Type B pancreatic cell (in vitro differentiated cells): Measurements from ENCODE around the gene PCDH11Y. TPM values are rescaled to one million over a fixed set of nuclear protein-coding genes. Genes with fewer than 3 reads are reported as not detected.
"Not testable (repeated sequence)": the region's sequence is repeated elsewhere in the genome, so short reads cannot be mapped to it uniquely, and the experiment has no call there.

Experiments used
- DNase-seq: peaks from one replicate; pipeline ENCODE4 v3.0.0; 2021; ENCODE audit warnings: mixed read lengths; ENCODE audit not compliant: unreplicated experiment; ENCODE audit errors: extremely low spot score
- H3K27ac Mint-ChIP-seq: 2 replicates; pipeline ENCODE4 v1.8.0; 2021; ENCODE audit warnings: mild to moderate bottlenecking, mixed read lengths
- H3K27me3 Mint-ChIP-seq: 2 replicates; pipeline ENCODE4 v1.8.0; 2021; ENCODE audit warnings: mixed read lengths
- H3K36me3 Mint-ChIP-seq: 2 replicates; pipeline ENCODE4 v1.8.0; 2021; ENCODE audit warnings: mixed read lengths
- H3K4me1 Mint-ChIP-seq: one replicate; pipeline ENCODE4 v1.8.0; 2021; ENCODE audit warnings: mixed read lengths; ENCODE audit not compliant: unreplicated experiment
- H3K4me3 Mint-ChIP-seq: 2 replicates; pipeline ENCODE4 v1.8.0; 2021; ENCODE audit warnings: mild to moderate bottlenecking, mixed read lengths
- H3K9me3 Mint-ChIP-seq: 2 replicates; pipeline ENCODE4 v1.8.0; 2021; ENCODE audit warnings: mixed read lengths
- total RNA-seq: library from RNA; stranded (reverse); gene quantifications from 2 replicates; pipeline ENCODE4 v1.2.1, GENCODE V29; 2021; ENCODE audit warnings: low replicate concordance

Gene PCDH11Y
- total RNA-seq, 1 donor from 2014 or later: 2.4 TPM

- not testable (repeated sequence) for H3K9me3 Mint-ChIP-seq, DNase-seq, H3K4me3 Mint-ChIP-seq, H3K27me3 Mint-ChIP-seq, H3K36me3 Mint-ChIP-seq, H3K27ac Mint-ChIP-seq, H3K4me1 Mint-ChIP-seq
These were observed 679.2 kb downstream of the PCDH11Y start for GRCh38 chrY:5679265-5679664.

- not testable (repeated sequence) for H3K4me3 Mint-ChIP-seq, H3K9me3 Mint-ChIP-seq, DNase-seq, H3K27ac Mint-ChIP-seq, H3K27me3 Mint-ChIP-seq, H3K4me1 Mint-ChIP-seq, H3K36me3 Mint-ChIP-seq
These were observed 708.6 kb downstream of the PCDH11Y start for GRCh38 chrY:5708727-5709126.

- not testable (repeated sequence) for H3K36me3 Mint-ChIP-seq, DNase-seq
These were observed 709.8 kb downstream of the PCDH11Y start for GRCh38 chrY:5709788-5710381.

GRCh38 chrY:5761403-5761802 lies 761.3 kb downstream of the PCDH11Y start:
- H3K4me3 Mint-ChIP-seq, H3K4me1 Mint-ChIP-seq, H3K9me3 Mint-ChIP-seq, H3K36me3 Mint-ChIP-seq, H3K27ac Mint-ChIP-seq, DNase-seq, H3K27me3 Mint-ChIP-seq: not testable (repeated sequence)

More at GRCh38 chrY:5709788-5710381, 709.8 kb downstream of the PCDH11Y start:
- H3K4me3 Mint-ChIP-seq, H3K27me3 Mint-ChIP-seq, H3K4me1 Mint-ChIP-seq, H3K9me3 Mint-ChIP-seq, H3K27ac Mint-ChIP-seq: not testable (repeated sequence)

GRCh38 chrY:5776485-5776884 lies 776.4 kb downstream of the PCDH11Y start:
- H3K36me3 Mint-ChIP-seq, H3K27me3 Mint-ChIP-seq, H3K27ac Mint-ChIP-seq, DNase-seq, H3K4me1 Mint-ChIP-seq, H3K4me3 Mint-ChIP-seq, H3K9me3 Mint-ChIP-seq: not testable (repeated sequence)
